HG03439 (cell line): ENCODE data around the gene GRIN2A.

ENCODE experiments used
- ATAC-seq: cut with Tn5 transposase; IDR thresholded peaks from one replicate; pipeline ENCODE4 v1.9.1; 2021; ENCODE audit warnings: mild to moderate bottlenecking, moderate library complexity; ENCODE audit not compliant: unreplicated experiment

GRIN2A gene

DNA sequence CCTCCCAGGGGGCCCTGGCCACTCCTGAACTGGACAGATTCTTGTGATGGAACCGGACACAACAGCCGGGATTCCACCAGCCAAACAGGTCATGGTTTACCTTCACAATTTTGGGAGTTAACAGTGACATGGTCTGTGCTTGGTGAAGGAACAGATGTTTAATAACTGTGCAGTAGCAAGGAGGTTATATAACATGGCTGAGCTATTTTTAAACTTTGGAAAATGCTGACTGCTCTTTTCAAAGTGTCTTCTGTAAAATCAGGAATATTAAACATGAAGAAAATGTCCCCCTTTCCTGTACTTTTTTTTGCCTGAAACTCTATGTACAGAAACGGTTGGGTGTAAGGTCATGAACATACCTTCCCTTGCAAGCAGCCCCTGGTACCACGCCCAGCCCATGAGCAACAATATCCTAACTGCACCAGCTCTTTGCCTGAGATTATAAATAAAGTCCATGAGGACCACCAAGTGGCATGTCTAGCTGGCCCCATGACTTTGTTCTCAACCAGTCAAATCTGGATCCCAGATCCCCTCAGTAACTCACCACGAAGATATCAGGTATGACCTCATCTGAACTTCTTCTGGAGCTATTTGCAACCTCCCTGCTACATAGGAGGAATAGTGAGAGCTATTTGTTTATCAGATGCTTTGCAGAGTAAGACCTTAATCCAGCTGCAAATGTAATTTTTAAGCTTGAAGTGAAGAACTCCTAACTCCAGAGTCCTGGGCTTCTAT lies 249.1 kb downstream of the GRIN2A start:
- ATAC-seq: no peak

DNA sequence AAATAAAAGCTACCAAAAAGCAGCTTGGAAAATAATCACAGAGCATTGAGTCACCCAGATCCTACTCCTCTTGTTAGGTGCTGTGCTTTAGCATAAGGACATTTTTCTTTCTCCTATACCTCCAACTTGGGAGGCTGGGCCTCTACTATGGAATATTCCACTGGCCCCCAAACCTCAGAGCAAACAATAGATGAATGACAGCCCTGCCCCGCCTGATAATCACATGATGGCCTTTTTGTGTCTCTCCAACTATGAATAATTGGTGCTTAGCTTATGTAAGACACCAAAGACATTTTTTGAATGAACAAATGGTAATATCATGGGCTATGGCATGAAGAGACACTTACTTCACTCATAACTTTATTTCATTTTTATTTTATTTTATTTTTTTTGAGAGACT lies 250.2 kb downstream of the GRIN2A start:
- ATAC-seq: no peak

DNA sequence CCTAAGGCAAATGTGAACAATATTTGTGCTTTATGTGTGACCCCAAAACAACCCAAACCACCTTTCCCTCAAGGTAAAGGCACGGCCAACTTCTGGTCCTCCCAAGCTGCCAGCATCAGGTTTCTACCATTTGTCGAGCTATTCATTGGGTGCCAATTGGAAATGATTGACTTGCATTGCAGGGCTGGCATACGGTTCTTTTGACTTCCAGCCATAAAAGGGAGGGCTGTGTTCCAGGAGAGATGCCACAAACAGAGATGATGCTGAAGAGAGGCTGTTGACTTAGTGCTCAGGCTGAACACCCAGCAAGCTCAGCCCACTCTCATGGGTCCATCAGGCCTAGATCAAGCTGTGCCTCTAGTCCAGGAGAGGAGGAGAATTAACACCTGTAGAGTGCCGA lies 252.4 kb downstream of the GRIN2A start:
- no peak for ATAC-seq

DNA sequence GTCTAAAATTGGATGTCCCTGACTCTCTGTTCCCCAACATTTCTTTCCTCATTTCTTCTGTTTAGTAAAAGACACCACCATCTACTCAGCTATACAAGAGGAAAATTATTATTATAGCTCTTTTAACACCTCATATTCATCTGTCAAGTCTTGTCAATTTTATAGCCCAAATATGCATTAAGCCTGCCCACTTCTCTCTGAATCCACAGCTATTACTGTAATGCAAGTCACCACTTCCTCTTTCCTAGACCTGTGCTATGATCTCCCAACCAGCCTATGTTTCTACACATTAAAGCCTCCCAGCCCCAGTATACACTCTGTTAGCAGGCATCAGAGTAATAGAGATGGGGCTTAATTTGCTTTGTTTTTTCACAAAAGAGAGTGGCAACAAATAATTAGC lies 252.9 kb downstream of the GRIN2A start:
- no peak for ATAC-seq

DNA sequence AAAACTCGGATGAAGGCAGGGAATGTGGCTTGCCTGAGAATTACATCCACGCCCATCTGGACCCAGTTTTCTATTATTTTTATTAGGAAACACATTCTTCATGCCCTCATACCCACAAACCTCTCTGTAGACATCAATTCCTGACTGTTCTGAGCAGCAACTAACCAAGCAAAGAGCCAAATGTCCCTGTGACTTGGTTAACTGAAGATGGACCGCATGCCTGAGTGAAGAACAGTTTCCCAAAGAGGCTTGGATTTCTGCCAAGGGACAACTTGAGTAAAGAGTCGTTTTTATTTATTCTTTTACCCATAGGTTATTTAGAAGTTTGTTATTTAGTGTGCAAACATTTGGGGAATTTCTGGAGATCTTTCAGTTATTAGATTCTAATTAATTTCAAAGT lies 259.8 kb downstream of the GRIN2A start:
- ATAC-seq: no peak

DNA sequence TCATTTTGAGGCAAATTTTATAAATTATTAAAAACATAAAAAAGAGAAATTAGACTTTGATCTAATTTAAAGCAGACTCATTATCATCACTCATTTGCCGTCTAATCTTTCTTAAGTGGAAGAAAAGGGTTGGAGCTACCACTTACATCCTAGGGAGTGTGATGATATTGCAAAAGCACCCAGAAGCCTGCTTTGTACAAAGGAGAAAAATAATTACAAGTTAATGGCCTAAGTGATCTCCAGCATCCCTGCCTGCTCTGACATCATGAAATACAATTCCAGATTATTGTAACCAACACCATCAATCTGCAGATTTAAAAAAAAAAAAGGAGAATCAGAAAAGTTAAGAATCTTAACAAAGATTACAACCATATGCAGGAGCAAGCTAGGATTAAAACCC lies 260.2 kb downstream of the GRIN2A start:
- ATAC-seq: no peak

DNA sequence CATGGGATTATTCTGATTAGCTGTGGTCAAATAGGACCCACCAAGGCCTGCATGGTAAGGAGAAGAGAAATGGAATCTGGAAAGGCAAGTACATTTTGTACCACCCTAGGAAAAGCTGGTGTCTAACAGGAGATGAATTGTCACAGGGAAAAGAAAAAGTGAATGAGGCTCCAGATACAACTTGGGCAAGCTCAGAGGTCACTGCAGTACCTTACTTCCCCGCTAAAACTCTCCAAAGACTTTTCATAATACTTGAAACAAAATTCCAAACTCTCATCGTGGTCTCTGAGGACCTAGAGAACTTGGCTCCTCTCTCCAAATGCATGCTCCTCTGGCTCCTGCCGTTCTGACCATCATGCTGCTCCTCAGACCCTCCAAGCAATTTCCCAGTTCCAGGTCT lies 262.8 kb downstream of the GRIN2A start:
- no peak for ATAC-seq

DNA sequence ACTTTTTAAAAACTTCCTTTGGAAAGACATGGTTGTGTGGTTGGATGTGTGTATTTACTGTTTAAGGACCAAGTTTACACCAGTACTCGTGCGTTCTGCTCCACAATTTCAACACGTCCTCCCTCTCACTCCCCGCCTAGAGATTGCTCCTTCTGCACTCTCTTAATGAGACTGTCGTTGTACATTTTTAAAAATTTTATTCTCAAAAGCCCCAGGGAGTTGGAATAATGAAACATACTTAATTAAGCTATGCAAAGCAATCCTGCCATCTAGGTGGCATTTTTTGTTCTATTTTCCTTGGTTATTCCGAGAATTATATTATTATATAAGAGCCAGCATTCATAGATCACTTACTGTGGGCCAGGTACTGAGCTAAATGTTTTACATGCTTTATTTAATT lies 264.5 kb downstream of the GRIN2A start:
- ATAC-seq: no peak

DNA sequence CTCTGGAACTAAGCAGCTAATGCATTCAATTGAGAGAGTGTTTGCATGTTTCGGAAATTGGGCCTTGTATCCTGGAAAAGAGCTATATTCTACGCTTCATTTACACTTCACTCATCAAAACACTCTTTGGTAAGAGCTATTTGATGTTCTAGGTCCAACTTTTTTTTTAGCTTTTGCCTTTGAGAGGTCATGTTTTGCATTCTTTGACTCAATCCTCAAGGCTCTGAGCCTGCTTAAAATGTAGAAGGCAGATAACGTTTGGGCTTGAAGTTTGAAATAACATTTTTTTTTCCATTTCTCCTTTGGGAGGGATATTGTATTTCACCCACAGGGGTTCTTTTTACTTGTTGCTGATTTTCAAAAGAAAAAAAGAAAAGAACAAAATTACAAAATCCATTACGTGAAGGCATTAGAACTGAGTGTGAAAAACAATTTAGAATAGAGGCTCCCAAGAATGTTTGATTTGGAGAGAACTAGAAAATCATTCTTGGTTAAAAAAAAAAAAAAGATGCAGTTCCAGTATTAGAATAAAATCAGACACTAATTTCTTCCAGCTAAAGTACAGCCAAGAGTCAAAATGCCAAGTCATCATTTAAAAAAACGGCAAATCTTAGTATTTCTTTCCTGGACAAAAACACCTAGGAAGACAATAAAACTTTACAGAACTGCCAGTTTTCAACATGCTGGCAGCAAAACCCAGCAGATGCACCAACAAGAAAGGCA lies 268.5 kb downstream of the GRIN2A start:
- ATAC-seq: no peak

DNA sequence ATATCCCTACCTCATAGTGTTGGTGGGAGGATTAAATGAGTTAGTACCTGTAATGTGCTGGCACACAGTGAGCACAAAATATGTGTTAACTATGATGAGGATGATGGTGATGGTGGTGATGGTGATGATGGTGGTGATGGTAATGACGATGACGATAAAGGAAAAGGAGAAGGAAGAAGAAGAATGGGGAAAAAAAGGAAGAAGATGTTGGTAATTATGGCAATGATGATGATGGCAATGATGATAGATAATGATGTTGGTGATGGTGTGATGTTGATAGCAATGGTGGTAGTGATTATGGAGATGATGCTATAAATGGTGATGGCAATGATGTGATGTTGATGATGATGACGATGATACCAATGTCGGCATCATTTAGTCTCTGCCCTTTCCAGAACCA lies 270.2 kb downstream of the GRIN2A start:
- ATAC-seq: no peak

DNA sequence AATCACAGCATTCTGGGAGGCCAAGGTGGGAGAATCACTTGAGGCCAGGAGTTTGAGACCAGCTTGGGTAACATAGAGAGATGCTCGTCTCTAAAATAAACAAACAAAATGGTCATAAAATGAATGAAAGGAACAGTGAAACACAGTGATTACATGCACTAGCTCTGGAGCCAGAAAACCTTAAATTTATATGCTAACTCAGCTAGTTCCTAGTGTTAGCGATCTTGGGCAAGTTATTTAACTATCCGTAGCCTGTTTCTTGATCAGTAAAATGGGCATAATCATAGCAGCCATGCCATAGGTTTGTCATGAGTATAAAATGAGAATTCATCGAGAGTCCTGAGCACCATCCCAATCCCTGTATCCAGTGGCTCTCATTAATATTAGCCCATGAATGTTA lies 271.0 kb downstream of the GRIN2A start:
- no peak for ATAC-seq

DNA sequence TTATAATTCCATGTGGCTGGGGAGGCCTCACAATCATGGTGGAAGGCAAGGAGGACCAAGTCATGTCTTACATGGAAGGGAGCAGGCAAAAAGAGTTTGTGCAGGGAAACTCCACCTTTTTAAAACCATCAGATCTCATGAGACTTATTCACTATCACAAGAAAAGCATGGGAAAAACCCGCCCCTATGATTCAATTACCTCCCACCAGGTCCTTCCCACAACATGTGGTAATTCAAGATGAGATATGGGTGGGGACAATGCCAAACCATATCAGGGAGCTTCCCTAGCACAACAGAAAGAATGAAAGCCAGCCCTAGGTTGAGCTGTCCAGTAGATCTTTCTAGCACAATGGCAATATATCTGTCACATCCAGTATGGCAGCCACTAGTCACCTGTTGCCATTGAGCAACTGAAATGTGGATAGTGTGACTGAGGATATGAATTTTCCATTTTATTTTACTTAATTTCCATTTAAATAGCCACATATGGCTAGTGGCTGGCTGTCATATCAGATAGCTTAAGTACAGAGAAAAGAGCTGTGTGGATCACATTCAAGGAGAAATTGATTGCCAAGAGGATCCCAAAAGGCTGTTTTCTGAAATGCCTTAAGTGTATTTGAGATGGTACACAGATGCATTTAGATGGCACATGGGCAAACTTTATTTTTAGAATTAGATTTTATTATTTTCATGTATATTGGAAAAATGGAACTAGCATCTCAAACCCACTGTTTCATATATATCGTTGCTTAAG lies 273.0 kb downstream of the GRIN2A start:
- ATAC-seq: no peak

DNA sequence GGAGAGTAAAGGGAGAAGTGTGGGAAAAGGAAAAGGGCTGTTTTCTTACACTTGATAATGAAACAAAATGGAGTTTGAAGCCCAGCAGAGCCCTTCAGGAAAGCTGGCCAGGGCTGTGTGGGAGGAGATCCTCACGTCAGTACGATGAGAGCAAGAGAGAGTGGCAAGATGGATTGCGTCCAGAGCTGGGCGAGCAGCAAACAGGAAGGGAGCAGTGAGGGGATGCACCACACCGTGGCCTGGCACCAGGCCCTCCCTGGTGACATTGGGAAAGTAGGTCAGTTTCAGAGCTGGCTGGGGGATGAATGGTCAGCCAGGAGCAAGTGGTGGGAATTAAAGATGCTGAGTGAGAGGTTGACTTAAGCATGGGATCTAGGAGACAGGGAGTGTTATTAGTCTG lies 273.6 kb downstream of the GRIN2A start:
- ATAC-seq: no peak

DNA sequence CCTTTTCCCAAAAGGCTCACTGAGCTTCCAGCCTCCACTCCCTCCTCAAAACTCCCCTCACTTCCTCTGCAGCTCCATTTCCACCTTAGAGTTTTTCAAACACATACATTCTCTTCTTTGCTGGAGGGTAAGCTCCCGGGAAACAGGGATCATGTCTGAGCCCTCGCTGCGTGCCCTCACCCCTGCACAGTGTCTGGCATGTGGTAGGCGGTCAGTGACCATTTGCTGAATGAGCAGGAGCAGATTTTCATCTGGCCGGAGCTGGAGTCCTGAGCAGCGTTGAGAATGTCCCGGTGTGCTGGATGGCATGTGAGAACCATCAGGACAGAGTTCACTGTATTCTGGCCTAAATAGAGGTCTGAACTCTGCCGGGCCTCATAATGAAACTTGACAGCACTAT lies 274.5 kb downstream of the GRIN2A start:
- ATAC-seq: no peak

DNA sequence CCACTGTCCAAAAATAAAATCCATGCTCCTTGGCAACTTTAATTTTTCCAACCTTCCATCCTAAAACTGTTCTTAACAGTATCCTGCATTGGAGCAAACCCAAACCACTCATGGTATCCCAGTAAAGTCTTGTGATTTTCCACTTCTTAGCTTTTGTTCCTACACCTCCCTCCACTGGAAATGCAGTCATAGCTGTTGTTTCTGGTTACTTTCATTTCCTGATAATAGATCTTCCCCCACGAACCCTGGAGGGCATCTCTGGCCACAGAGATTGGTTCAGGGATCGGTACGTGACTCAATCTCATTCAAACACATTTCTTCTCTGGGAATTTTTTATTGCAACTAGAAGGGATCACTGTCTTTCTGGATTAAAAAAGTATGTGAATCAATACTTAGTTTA lies 276.0 kb downstream of the GRIN2A start:
- ATAC-seq: no peak

DNA sequence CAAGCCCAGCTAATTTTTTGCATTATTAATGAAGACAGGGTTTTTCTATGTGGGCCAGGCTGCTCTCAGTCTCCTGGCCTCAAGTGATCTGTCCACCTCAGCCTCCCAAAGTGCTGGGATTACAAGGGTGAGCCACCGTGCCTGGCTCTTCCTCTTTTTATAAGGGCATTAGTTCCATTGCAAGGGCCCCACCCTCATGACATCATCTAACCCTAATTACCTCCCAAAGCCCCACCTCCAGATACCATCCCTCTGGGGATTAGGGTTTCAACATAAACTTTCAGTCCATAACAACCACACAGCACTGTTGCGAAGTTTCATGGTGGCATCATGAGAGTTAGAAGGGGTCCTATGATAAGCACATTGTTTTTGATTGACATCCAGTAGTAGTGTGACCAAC lies 277.7 kb downstream of the GRIN2A start:
- no peak for ATAC-seq

DNA sequence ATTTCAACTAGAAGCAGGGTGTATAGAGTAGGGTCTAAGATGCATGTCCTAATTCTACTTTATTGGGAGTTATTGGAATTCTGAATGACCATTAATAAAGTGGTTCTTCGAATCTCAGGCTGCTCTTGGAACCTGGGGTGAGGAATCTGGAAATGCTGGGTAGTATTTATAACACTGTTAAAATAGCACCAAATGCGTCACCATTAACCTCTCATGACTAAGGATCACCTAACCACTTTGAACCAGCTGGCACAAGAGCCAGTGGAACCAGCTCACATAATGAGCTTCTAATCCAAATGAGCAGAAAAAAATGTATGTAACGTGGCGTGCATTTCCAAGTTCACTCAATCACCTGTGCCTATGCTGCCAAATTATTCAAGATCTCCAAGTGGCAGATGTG lies 281.7 kb downstream of the GRIN2A start:
- no peak for ATAC-seq

DNA sequence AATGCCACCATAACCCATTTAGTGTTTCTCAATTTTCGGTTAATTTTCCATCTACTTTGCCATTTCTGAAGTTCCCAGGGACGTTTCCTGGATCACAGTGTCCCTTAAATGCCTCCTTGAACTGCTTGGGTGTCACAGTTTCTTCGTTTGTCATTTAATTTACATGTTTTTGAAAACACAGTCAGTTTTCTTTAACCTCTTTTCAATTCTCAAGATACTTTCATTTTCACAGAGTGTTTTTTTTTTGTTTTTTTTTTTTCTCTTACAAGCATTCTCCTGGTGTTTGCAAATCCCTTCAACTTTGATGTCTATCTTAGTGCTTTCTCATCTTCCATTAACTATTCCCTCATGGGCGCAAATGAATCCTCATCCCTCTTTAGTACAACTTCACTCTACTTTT lies 283.7 kb downstream of the GRIN2A start:
- ATAC-seq: no peak

DNA sequence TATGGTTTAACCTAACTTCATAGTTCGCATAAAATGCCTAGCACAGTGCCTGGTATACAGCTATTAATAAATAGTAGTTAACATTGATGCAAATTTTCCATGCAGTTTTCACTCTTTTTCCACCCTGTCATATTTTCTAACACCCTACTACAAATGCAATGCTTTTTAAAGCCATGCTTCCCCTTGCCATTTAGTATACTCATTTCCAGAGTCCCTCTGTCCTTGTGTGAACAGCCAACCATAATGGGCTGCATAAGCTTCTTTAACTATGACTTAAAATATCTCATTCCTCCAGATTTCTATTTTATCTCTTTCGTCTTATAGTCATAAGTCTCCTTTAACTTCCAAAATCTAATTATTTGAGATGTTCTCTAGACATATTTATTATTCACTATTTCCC lies 284.1 kb downstream of the GRIN2A start:
- no peak for ATAC-seq

DNA sequence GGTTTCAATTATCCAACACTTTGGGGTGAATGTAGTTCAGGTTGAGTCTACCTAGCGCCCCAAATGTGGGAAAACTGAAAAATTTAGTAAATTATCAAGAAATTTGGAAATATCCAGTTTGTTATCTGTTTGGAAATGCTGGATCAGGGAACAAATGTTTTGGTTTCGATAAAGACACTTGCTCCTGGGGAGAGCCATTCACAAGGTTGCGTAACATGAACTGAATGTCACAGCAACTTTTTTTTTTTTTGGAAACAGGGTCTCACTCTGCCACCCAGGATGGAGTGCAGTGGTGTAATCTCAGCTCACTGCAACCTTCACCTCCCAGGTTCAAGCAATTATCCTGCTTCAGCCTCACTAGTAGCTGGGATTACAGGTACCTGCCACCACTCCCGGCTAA lies 286.4 kb downstream of the GRIN2A start:
- ATAC-seq: no peak

DNA sequence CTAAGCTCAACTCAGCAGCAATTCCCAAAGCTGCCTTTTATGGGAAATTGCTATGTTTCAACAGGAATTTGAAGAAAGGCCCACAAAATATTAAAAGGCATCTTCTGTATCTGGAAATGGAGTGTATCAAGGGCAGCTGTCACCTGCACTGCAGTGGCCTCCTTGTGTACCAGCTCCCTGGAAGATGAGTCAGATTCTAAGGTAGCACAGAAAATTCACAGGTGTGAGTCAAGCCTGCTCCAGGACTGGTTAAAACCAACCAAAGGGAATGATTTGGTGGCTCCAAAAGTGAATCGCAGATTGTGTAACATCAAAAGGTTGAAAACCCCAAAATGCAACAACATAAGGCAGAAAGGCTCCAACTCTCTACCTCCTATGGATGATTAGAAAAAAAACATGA lies 296.4 kb downstream of the GRIN2A start:
- ATAC-seq: no peak

DNA sequence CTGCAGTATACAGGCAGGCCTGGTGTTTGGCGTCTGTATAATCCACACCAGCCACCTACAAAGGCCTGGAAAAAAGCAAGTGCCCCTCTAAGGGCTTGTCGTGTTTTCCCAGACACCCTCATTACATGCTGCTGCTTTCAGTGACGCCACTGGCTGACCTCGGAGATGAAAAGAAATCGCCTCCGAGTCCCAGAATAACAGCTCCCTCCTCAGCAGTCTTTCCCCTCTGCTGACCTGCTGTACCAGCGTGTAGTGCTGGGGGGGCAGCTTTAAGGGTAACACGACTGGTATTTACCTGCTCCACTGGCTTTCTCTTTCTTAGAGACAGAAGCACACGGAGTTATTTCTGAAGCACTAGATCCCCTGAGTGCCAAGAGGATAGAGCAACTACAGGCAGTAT lies 296.8 kb downstream of the GRIN2A start:
- no peak for ATAC-seq
